VCaP (cell line): ENCODE data around the gene VSIR.

ENCODE experiments used
- H3K27ac ChIP-seq: fragments of 450-650 bp; 2 replicates; pipeline ENCODE4 v1.5.1; 2017
- CTCF ChIP-seq: fragments of 450-650 bp; conservative IDR thresholded peaks from 2 replicates; pipeline ENCODE4 v1.5.1; 2017; ENCODE audit warnings: mild to moderate bottlenecking, moderate library complexity

VSIR gene

GRCh38 chr10:71756311-71757191 lies 16.8 kb downstream of the VSIR start:
- TF ChIP-seq CTCF, result no peak
- no peak overlapping the region for H3K27ac ChIP-seq

GRCh38 chr10:71755179-71755879 lies 18.0 kb downstream of the VSIR start:
- no peak for TF ChIP-seq CTCF
- H3K27ac ChIP-seq, result no peak overlapping the region

GRCh38 chr10:71754562-71754961 lies 18.8 kb downstream of the VSIR start:
- no peak overlapping the region for H3K27ac ChIP-seq
- TF ChIP-seq CTCF, result no peak

GRCh38 chr10:71753960-71754505 lies 19.3 kb downstream of the VSIR start:
- no peak overlapping the region for H3K27ac ChIP-seq
- TF ChIP-seq CTCF, result no peak

GRCh38 chr10:71753091-71753959 lies 20.0 kb downstream of the VSIR start:
- H3K27ac ChIP-seq, result no peak overlapping the region
- TF ChIP-seq CTCF, result no peak

- no peak overlapping the region for H3K27ac ChIP-seq
- no peak for TF ChIP-seq CTCF
Measured at GRCh38 chr10:71752391-71753090, 20.8 kb downstream of the VSIR start.
